GM19351 (cell line): ENCODE measurements around the gene TENM4.
"Not testable (repeated sequence)": the region's sequence is repeated elsewhere in the genome, so short reads cannot be mapped to it uniquely, and the experiment has no call there.

Source experiments
- ATAC-seq: cut with Tn5 transposase; IDR thresholded peaks from one replicate; pipeline ENCODE4 v1.9.1; 2021; ENCODE audit warnings: mild to moderate bottlenecking, moderate library complexity; ENCODE audit not compliant: unreplicated experiment

The TENM4 gene

DNA sequence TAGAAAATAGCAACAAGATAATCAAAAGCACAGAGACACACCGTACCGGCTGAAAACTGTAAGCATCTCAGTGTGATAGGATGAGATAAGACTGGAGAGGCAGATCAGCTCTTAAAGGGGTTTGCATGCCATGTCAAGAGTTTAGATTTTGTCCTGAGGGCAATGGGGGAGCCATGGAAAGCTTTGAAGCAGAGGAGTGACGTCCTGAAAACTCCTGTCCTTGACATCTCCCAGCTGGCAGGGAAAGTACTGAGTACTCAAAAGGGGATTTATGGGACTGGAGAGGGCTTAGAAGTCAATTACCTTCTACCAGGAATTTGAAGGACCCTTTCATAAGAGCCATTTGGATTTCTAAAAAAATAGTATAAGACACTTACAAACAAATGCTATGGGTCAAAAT lies 445.7 kb downstream of the TENM4 start:
- no peak for ATAC-seq

DNA sequence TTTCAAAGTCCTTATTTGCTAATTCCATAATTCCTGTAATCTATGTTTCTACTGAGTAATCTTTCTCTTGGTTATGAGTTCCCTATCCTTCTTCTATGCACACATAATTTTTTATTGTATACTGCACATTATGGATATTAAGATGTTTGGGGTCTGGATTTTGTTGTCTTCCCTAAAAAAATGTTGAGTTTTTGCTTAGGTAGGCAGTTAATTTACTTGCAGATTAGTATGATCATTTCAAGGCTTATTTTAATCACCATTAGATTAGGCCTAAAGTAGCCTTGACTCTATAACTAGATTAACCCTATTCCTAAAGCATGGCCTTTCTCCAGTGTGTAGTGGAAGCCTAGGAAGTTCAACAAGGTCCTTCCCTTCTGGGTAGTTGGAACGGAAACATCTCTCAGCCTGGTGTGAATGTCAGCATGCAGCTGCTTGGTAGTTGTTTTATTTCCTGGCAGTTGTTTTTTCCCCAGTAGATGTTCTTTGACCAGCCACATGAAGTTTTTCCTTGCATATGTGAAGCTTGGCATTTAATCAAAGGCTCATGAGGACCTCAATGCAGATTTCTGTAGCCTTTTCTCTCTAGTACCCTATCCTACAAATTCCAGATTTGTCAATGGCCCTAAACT lies 446.9 kb downstream of the TENM4 start:
- ATAC-seq: no peak

DNA sequence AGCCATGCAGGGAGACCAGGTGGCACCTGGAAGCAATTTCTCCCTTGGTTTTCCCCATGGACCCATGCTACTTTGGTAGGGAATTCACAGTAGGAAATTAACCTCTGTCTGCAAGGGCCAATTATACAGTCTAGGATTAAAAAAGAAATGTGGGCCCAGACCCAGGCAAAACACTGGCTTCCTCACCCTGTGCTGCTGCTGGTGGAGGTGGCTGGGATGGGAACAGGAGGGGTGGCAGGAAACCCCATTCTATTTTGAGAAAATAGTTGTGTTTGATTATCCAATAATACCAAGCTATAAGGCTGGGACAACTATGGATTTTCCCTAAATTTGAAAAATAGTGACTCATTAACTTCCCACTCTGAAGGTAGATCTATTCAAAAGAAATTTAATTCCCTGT lies 449.1 kb downstream of the TENM4 start:
- ATAC-seq: no peak

GRCh38 chr11:78990261-78990660 lies 450.6 kb downstream of the TENM4 start:
- ATAC-seq: no peak

DNA sequence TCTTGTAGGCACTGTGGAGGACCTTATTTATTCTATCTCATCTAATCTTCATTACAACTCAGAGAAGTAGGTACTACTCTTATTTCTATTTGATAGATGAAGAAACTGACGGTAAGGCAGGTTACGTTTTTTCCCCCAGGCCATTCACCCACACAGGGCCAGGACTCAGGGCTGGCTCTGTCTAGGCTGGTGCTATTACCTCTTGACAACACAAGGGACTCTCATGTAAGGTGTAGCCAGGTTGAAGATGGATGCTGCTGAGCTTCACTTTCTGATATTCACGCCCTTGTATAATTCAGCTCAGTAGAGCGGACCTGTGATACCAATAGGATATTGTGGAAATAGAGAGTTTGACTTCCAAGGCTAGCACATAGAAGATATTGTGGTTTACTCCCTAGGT lies 453.1 kb downstream of the TENM4 start:
- ATAC-seq: no peak

- ATAC-seq: no peak
Measured at GRCh38 chr11:78986305-78986704, 454.5 kb downstream of the TENM4 start.

DNA sequence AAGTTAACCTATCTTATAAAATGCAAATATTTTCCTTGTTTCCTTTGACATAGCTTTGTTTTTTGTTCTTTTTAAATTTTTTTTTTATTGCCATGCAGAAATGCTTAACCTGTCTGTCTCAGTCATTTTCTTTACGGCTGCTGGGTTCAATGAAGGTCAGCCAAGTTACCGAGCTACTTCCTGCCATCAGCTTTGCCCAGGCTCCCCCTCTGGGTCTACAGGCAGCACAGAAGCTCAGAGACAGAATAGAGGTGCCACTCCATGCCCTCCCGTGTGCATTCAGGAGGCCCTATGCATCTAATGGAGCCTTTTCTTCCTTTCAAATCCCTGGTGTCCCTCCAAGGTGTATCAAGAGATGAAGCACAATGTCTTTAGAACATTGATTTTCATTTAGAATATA lies 455.2 kb downstream of the TENM4 start:
- no peak for ATAC-seq

DNA sequence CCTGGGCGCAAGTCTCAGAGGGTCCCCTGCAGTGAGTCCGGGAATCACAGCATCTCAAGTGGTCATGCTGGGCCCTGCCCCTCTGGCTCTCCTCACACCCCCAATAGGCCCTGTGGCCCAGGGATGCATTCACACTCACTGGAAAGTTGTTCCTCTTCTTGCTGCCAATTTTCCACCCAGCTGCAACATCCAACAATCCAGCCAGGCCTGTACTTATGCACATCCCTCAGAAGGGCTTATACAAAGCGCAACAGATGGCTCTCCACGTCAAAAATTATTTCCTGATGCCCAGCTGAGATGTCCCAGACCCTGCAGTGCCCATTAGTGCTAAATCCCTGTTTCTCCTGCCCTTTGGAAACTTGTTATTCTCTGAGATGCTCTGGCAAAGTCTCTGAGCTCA lies 458.4 kb downstream of the TENM4 start:
- ATAC-seq: no peak

DNA sequence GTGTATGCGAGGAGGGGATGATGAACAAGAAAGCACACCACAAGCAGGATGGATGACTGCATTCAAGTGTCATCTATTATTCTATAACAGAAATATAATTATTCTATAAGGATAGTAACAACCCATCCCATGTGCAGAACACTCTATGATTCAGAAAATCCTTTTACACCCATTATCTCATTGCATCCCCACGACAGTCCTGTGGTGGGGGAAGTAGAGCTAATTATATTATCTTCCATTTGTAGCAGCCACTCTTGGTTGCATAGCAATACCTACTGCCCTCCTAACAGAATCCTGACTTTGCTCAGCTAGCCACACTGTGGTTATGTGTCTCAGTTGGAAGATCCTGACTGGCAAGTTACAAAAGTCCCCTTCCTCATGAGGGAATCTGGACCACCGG lies 459.7 kb downstream of the TENM4 start:
- no peak for ATAC-seq

DNA sequence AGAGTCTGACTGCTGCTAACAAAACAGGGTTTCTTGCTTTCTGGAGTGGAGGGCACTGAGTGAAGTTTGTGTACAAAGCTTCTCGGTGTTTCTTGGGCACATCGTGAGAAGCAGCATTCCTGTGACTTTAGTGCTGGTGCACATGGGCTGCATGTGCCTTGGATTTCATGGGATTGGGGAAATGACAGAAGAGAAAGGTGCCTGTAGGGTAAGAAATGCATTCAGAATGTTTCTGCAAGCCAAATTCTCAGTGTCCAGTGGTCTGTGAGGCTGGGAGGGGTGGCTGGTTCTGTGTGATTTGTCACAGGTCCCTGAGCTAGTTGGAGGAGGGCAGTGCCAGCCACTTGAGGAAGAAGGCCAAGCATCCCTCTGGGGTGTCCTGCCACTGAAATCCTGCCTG lies 462.0 kb downstream of the TENM4 start:
- ATAC-seq: no peak

DNA sequence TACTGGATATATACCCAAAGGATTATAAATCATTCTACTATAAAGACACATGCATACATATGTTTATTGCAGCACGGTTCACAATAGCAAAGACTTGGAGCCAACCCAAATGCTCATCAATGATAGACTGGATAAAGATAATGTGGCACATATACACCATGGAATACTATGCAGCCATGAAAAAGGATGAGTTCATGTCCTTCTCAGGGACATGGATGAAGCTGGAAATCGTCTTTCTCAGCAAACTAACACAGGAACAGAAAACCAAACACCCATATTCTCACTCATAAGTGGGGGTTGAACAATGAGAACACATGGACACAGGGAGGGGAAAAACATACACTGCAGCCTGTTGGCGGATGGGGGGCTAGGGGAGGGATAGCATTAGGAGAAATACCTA lies 463.0 kb downstream of the TENM4 start:
- ATAC-seq: not testable (repeated sequence)

- ATAC-seq: no peak
Measured at GRCh38 chr11:78977009-78977408, 463.8 kb downstream of the TENM4 start.

GRCh38 chr11:78975081-78975480 lies 465.7 kb downstream of the TENM4 start:
- ATAC-seq: no peak

GRCh38 chr11:78973876-78974275 lies 467.0 kb downstream of the TENM4 start:
- no peak for ATAC-seq

DNA sequence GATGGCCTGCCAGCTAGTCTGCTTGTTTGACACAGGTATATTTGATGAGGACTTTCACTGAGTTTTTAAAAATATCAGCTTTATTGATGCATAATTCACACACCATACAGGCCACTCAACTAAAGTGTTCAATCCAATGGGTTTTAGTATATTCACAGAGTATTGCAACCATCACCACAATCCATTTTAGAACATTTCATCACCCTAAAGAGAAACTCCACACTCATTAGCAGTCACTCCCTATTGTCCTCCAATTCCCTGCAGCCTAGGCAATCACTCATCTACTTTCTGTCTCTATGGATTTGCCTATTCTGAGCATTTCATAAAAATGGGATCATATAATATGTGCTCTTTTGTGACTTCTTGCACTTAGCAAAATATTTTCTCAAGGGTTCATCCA lies 468.2 kb downstream of the TENM4 start:
- no peak for ATAC-seq

DNA sequence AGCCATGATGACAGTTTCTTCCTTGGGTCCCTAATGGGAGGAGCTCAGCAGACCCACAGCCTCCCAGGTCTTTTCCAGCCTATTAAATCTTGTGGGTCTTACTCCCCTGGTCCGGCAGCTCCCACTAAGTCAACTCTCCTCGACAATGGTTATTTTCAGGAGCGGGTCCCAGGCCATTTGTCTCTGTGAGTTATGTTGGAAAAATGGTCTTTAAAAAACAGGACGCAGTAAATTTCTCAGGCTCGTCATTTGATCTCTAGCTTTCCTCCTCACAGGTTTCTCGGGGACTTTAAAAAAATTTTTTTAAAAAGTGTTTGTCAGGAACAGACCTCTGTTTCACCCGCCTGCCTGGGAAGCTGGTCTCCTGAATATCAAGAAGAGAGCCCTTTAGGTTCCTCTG lies 468.7 kb downstream of the TENM4 start:
- ATAC-seq: no peak

DNA sequence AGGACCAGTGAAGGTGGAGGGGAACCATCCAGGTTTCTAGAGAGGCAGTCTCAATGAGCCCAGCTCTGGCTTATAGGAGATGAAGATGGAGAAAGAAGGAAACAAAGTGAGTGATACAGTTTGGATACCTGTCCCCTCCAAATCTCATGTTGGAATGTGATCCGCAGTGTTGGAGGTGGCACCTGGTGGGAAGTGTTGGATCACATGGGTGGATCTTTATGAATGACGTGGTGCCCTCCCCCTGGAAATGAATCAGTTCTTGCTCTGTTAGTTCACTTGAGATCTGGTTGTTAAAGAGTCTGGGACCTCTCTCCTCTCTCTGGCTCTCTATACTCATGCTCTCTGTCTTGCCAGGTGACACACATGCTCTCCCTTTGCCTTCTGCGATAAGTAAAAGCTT lies 473.0 kb downstream of the TENM4 start:
- ATAC-seq: no peak

DNA sequence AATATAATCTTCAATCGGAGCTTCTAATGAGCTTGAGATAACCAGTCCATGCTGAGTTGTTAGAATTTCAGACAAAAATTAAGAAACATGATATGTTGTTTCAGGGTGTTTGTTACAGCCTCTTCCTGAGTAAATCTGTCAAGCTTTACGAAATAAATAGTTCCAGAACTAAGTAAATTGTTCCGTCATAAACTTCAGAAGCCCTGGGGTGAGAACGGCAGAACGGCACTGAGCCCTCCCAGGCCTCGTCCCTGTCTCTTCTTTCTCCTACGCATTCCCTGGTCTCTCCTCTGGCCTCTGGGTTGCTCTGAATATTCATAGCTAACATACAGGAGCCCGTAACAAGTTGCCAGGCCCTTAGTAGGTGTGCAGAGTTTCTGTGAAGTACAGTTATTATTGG lies 475.4 kb downstream of the TENM4 start:
- no peak for ATAC-seq

DNA sequence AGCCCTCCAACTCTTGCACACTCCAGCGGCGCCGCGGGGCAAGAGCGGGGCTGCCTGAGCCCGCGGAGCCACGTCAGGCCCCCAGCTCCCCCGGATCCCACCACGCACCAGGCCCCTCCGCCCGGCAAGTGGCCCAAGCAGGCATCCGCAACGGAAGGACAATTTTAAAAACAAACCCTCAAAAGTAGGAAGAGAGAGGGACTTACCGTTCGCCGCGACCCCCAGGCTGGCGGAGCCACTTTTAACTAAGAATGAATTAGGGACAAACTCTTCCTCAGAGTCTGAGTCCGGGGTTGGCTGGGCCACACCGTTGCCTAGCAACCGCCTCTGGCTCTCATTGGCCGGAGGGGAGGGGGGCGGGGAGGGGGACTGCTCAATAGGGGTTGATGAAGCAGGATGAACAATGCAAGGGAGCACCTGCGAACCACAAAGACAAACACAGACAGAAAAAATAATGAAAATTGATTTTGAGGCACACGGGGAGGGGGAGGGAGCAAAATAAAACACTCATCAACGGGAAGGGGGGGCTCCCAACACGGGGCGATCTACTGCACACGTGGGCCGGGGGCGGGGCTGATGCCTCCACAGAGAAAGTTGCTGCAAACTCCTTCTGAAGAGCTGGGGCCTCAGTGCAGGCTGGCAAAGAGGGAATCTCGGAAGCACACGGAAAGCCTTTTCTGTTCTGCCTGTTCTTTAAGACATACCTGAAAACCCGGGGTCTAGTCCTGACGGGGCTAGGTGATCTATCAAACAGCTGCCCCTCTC lies 478.7 kb downstream of the TENM4 start:
- no peak for ATAC-seq

DNA sequence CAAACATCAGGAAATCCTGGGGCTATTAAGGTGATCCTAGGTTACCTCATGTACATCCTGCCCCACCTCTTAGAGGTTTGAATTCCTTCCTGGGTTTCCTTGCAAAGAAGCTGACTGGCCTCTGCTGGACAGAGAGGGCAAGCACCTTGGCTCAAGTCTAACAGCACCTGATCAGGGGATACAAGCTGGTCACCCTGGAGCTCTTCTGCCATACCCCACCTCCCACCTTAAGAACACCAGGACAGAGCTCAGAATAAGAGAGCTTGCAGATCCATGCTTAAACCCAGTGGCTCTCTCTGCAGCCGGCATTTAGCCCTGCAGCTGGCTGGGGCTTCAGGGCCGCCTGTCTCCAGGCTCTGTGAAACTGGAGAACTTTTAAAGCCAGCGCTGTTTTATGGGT lies 479.6 kb downstream of the TENM4 start:
- no peak for ATAC-seq

DNA sequence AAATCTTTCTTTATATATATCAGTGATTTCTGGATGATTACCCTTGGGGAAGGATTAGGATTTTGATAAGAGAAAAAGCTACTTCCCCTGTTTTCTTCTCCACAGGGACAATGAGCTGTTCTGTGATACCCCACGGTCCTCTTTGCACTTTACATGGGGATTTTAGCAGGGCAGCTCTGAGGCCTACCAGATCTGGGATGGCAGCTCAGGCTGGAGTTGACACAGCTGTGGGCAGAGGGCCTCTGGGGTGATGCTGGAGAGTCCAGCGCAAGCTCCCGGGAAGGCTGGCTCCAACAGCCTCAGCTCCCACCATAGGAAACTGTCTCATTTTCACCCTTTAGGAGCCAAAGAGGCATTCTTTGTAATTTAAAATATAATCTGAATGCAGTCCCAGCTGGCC lies 482.4 kb downstream of the TENM4 start:
- no peak for ATAC-seq

DNA sequence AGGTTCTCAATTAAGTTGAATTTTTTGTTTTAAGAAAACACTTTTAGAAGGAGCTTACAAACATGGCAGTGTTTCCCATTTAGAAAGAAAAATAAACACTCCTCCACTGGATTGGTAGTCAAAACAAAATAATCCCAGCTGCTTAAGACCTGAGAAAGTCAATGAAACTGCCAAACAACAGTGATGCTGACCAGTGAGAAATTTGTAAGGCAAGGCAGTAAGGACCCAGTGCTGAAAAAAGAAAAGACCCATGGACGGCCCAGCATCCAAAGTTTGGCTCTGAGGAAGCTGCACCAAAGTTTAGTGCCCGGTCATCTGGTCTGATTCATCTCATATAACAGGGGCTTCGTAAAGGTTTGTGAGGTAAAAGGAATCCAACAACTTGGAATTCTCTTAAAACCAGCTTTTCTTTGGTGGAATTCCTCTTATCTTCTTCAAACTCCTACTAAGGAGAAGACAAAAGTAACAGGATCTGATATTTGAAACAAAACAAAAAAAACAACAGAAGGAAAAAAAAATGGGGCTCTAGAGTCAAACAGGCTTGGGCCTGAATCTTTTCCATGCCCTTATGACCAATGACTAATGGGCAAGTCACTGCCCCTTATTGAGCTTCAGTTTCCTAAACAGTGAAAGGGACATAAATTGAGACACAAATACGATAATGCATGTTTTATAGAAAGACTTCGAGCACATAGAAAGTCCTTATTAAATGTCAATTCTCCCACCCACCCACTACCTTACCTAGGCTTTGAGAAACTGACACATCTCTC lies 483.2 kb downstream of the TENM4 start:
- no peak for ATAC-seq
